Measurements from ENCODE around the gene ZNF697.

DNA sequence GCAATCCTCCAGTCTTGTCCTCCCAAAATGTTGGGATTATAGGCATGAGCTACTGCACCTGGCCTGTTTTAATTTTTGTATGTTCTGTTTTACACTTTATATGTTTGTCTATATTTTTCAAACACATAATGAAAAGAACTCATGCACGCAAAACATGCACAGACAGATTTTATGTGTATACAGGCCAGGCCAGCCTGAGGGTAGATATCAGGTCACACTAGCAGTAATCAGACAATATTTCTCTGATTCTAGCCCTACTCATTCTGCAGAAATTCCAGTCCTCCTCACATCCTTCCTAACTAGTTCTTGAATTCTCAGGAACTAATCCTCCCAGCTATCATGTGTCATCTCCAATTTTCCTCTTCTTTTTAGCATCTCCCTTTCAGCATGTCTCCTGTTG is 35.8 kb upstream of the ZNF697 start:
- TF ChIP-seq, protein P1, sequence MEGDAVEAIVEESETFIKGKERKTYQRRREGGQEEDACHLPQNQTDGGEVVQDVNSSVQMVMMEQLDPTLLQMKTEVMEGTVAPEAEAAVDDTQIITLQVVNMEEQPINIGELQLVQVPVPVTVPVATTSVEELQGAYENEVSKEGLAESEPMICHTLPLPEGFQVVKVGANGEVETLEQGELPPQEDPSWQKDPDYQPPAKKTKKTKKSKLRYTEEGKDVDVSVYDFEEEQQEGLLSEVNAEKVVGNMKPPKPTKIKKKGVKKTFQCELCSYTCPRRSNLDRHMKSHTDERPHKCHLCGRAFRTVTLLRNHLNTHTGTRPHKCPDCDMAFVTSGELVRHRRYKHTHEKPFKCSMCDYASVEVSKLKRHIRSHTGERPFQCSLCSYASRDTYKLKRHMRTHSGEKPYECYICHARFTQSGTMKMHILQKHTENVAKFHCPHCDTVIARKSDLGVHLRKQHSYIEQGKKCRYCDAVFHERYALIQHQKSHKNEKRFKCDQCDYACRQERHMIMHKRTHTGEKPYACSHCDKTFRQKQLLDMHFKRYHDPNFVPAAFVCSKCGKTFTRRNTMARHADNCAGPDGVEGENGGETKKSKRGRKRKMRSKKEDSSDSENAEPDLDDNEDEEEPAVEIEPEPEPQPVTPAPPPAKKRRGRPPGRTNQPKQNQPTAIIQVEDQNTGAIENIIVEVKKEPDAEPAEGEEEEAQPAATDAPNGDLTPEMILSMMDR (IDR thresholded peaks at IDR 0.05), result no peak
- TF ChIP-seq EZH2phosphoT487 (IDR thresholded peaks at IDR 0.05) (no peak), EZH2 (IDR thresholded peaks at IDR 0.05) (no peak)

Measured in neural progenitor cell (in vitro differentiated cells).